H9 (cell line): ENCODE data around the gene HSPA12A. TPM values are rescaled to one million over a fixed set of nuclear protein-coding genes. Genes with fewer than 3 reads are reported as not detected.

Source experiments
- DNase-seq: peaks from one replicate; pipeline ENCODE4 v3.0.0-alpha.2; 2017
- H2AFZ ChIP-seq: one replicate; pipeline ENCODE4 v1.6.1; 2013; ENCODE audit warnings: mild to moderate bottlenecking, low read length, control low read depth, moderate library complexity
- H2AK5ac ChIP-seq: 2 replicates; pipeline ENCODE4 v1.6.1; 2013; ENCODE audit warnings: low read length, control low read depth, mixed read lengths; ENCODE audit not compliant: insufficient read length
- H2BK120ac ChIP-seq: one replicate; pipeline ENCODE4 v1.6.1; 2013; ENCODE audit warnings: low read depth, mild to moderate bottlenecking, low read length, control low read depth, inconsistent platforms; ENCODE audit not compliant: poor library complexity, severe bottlenecking
- H2BK12ac ChIP-seq: 2 replicates; pipeline ENCODE4 v1.6.1; 2013; ENCODE audit warnings: low read length, control low read depth, mixed read lengths, low read depth; ENCODE audit not compliant: insufficient read length
- H2BK15ac ChIP-seq: 2 replicates; pipeline ENCODE4 v1.6.1; 2013; ENCODE audit warnings: low read depth, low read length, control low read depth
- H2BK20ac ChIP-seq: one replicate; pipeline ENCODE4 v1.6.1; 2013; ENCODE audit warnings: low read depth, mild to moderate bottlenecking, low read length, control low read depth, inconsistent platforms; ENCODE audit not compliant: poor library complexity, severe bottlenecking
- H2BK5ac ChIP-seq: 2 replicates; pipeline ENCODE4 v1.6.1; 2013; ENCODE audit warnings: low read length, control low read depth, mixed read lengths; ENCODE audit not compliant: insufficient read length
- H3K14ac ChIP-seq: 2 replicates; pipeline ENCODE4 v1.6.1; 2013; ENCODE audit warnings: low read length, control low read depth; ENCODE audit not compliant: insufficient read depth
- H3K18ac ChIP-seq: 2 replicates; pipeline ENCODE4 v1.6.1; 2013; ENCODE audit warnings: low read depth, mild to moderate bottlenecking, mixed read lengths, low read length, control low read depth; ENCODE audit not compliant: insufficient read length
- H3K23ac ChIP-seq: 2 replicates; pipeline ENCODE4 v1.6.1; 2013; ENCODE audit warnings: low read length, control low read depth, mixed read lengths, low read depth; ENCODE audit not compliant: insufficient read length
- H3K23me2 ChIP-seq: 2 replicates; pipeline ENCODE4 v1.6.1; 2013; ENCODE audit warnings: low read depth, mild to moderate bottlenecking, mixed read lengths, low read length, control low read depth; ENCODE audit not compliant: insufficient read length, poor library complexity, severe bottlenecking
- H3K27ac ChIP-seq: 2 replicates; pipeline ENCODE4 v1.5.1; 2013; ENCODE audit warnings: low read length, control low read depth, mixed read lengths, low read depth; ENCODE audit not compliant: insufficient read length
- H3K27me3 ChIP-seq: 2 replicates; pipeline ENCODE4 v1.6.1; 2013; ENCODE audit warnings: low read length, control low read depth, inconsistent platforms; ENCODE audit not compliant: insufficient read depth
- H3K4ac ChIP-seq: 2 replicates; pipeline ENCODE4 v1.6.1; 2013; ENCODE audit warnings: low read depth, mild to moderate bottlenecking, control low read depth, inconsistent platforms, low read length, moderate library complexity
- H3K4me1 ChIP-seq: 2 replicates; pipeline ENCODE4 v1.6.1; 2013; ENCODE audit warnings: low read length, control low read depth, inconsistent platforms; ENCODE audit not compliant: insufficient read depth
- H3K4me2 ChIP-seq: 2 replicates; pipeline ENCODE4 v1.6.1; 2013; ENCODE audit warnings: low read length, control low read depth, mixed read lengths; ENCODE audit not compliant: insufficient read length, insufficient read depth
- H3K56ac ChIP-seq: 2 replicates; pipeline ENCODE4 v1.6.1; 2013; ENCODE audit warnings: low read depth, mild to moderate bottlenecking, mixed read lengths, low read length, control low read depth; ENCODE audit not compliant: insufficient read length
- H3K79me1 ChIP-seq: 2 replicates; pipeline ENCODE4 v1.6.1; 2013; ENCODE audit warnings: low read depth, mild to moderate bottlenecking, moderate library complexity, low read length, control low read depth, inconsistent platforms; ENCODE audit not compliant: insufficient read depth, poor library complexity, severe bottlenecking
- H3K79me2 ChIP-seq: 2 replicates; pipeline ENCODE4 v1.6.1; 2013; ENCODE audit warnings: low read length, control low read depth, inconsistent platforms; ENCODE audit not compliant: insufficient read depth
- H3K9ac ChIP-seq: 2 replicates; pipeline ENCODE4 v1.6.1; 2013; ENCODE audit warnings: low read length, control low read depth, mixed read lengths; ENCODE audit not compliant: insufficient read length; ENCODE audit errors: extremely low read depth
- H3K9me3 ChIP-seq: one replicate; pipeline ENCODE4 v1.6.1; 2013; ENCODE audit warnings: low read depth, low read length, inconsistent platforms; ENCODE audit not compliant: control insufficient read depth
- H3T11ph ChIP-seq: one replicate; pipeline ENCODE4 v1.6.1; 2013; ENCODE audit warnings: mild to moderate bottlenecking, low read length, control low read depth, inconsistent platforms
- H4K20me1 ChIP-seq: one replicate; pipeline ENCODE4 v1.6.1; 2013; ENCODE audit not compliant: control insufficient read depth, insufficient read length, insufficient read depth
- H4K5ac ChIP-seq: 2 replicates; pipeline ENCODE4 v1.6.1; 2013; ENCODE audit warnings: low read depth, mild to moderate bottlenecking, mixed read lengths, low read length, control low read depth; ENCODE audit not compliant: insufficient read length
- H4K8ac ChIP-seq: replicated peaks from 2 replicates; pipeline ENCODE4 v1.6.1; 2013; ENCODE audit warnings: low read length, control low read depth, mixed read lengths, low read depth; ENCODE audit not compliant: insufficient read length
- H4K91ac ChIP-seq: 2 replicates; pipeline ENCODE4 v1.6.1; 2013; ENCODE audit warnings: low read depth, mild to moderate bottlenecking, moderate library complexity, mixed read lengths, low read length, control low read depth; ENCODE audit not compliant: insufficient read length
- H3K27ac Mint-ChIP-seq, 3 experiments: 2 replicates in 2 of 3; 3 replicates in 1 of 3; pipeline ENCODE4 v1.8.0; 2020 to 2021; ENCODE audit warnings: mixed read lengths in 3 of 3, mild to moderate bottlenecking in 1 of 3, moderate library complexity in 1 of 3
- H3K27me3 Mint-ChIP-seq: 2 replicates; pipeline ENCODE4 v1.8.0; 2021; ENCODE audit warnings: low read depth, mild to moderate bottlenecking, moderate library complexity, mixed read lengths
- H3K36me3 Mint-ChIP-seq, 3 experiments: 2 replicates in 2 of 3; 3 replicates in 1 of 3; pipeline ENCODE4 v1.8.0; 2020 to 2021; ENCODE audit warnings: low read depth in 3 of 3, mixed read lengths in 3 of 3; ENCODE audit not compliant: insufficient read depth in 1 of 3
- H3K4me1 Mint-ChIP-seq, 2 experiments: 2 replicates each; pipeline ENCODE4 v1.8.0; 2020; ENCODE audit warnings: mixed read lengths in 2 of 2
- H3K4me3 Mint-ChIP-seq, 2 experiments: 2 replicates in 1 of 2; 3 replicates in 1 of 2; pipeline ENCODE4 v1.8.0; 2020 to 2021; ENCODE audit warnings: mild to moderate bottlenecking in 2 of 2, mixed read lengths in 2 of 2, moderate library complexity in 1 of 2
- H3K9me3 Mint-ChIP-seq, 2 experiments: 2 replicates in 1 of 2; 3 replicates in 1 of 2; pipeline ENCODE4 v1.8.0; 2020; ENCODE audit warnings: mild to moderate bottlenecking in 2 of 2, mixed read lengths in 2 of 2, moderate library complexity in 1 of 2
- WGBS: extraction: QIAGEN DNeasy Blood & Tissue Kit; methylation state at CpG from one replicate; pipeline ENCODE4 v1.1.7; 2013; ENCODE audit warnings: missing lambda C conversion rate, low lambda C conversion rate, mixed read lengths; ENCODE audit not compliant: insufficient read length; ENCODE audit errors: extremely low coverage; 5-methylcytosine and 5-hydroxymethylcytosine counted together
- total RNA-seq: library from RNA; stranded (reverse); gene quantifications from 2 replicates; pipeline ENCODE4 v1.2.1, GENCODE V29; 2021
- TF ChIP-seq, protein P1 (sequence below): fragments of 200-600 bp; sonication (generic); conservative IDR thresholded peaks from 3 replicates; pipeline ENCODE4 v1.8.0; 2021; ENCODE audit warnings: antibody characterized with exemption, mild to moderate bottlenecking

HSPA12A gene
- total RNA-seq, 1 experiment from 2014 or later: 3.2 TPM

DNA sequence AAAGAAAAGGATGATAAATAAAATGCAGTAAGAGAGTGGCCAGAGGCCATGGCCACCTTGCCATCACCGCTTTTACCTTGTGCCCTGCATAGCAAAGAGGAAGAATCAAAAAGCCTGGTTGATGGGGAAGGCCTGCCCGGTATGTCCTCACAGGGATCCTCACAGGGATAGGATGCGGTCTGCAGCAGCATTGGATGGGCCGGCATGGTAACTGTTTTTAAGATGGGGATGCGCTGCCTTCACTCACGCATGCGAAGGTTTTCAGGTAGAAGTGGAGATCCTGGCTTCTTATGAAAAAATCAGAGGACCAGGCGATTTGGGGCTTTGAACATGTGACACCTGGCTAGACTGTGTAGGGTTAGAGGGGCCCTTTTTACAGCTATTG, 109.2 kb downstream of the HSPA12A start:
- no CpG with 5 or more reads among the region's 8 CpGs for WGBS
- peaks cover 8% of the 10 kb centered on the region for H3K27me3 Mint-ChIP-seq
- DNase-seq: no peak

More for the DNA sequence above, 109.2 kb downstream of the HSPA12A start:
- Histone ChIP-seq H2AFZ (no peak overlapping the region), H2BK120ac (no peak overlapping the region), H2BK15ac (no peak overlapping the region), H3K14ac (no peak overlapping the region), H2BK12ac (no peak overlapping the region), H3K27me3 (no peaks in the 10 kb centered on the region), H3K23me2 (no peaks in the 10 kb centered on the region), H4K5ac (no peak overlapping the region), H3T11ph (no peak overlapping the region), H3K9ac (no peak overlapping the region), H2BK5ac (no peak overlapping the region), H3K79me2 (no peaks in the 10 kb centered on the region), H3K4me1 (no peaks in the 10 kb centered on the region), H3K27ac (no peak overlapping the region), H4K8ac (no peak overlapping the region), H3K79me1 (no peaks in the 10 kb centered on the region), H4K20me1 (no peaks in the 10 kb centered on the region), H2AK5ac (no peak overlapping the region), H3K4ac (no peak overlapping the region), H3K4me2 (no peak overlapping the region), H2BK20ac (no peak overlapping the region), H3K9me3 (no peaks in the 10 kb centered on the region), H3K56ac (no peak overlapping the region), H3K23ac (no peak overlapping the region), H4K91ac (no peak overlapping the region), H3K18ac (no peak overlapping the region)
- Mint-ChIP-seq H3K27ac (no peak overlapping the region), H3K4me1 (peaks cover 11 to 12% of the 10 kb centered on the region in 2 experiments), H3K36me3 (no peaks in the 10 kb centered on the region), H3K9me3 (no peaks in the 10 kb centered on the region), H3K4me3 (no peak overlapping the region; a peak in 1 of 5 replicates)
- TF ChIP-seq, protein P1, sequence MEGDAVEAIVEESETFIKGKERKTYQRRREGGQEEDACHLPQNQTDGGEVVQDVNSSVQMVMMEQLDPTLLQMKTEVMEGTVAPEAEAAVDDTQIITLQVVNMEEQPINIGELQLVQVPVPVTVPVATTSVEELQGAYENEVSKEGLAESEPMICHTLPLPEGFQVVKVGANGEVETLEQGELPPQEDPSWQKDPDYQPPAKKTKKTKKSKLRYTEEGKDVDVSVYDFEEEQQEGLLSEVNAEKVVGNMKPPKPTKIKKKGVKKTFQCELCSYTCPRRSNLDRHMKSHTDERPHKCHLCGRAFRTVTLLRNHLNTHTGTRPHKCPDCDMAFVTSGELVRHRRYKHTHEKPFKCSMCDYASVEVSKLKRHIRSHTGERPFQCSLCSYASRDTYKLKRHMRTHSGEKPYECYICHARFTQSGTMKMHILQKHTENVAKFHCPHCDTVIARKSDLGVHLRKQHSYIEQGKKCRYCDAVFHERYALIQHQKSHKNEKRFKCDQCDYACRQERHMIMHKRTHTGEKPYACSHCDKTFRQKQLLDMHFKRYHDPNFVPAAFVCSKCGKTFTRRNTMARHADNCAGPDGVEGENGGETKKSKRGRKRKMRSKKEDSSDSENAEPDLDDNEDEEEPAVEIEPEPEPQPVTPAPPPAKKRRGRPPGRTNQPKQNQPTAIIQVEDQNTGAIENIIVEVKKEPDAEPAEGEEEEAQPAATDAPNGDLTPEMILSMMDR: no peak
